Lung (tissue), 12 donors: ENCODE measurements around the gene SMIM33. TPM values are rescaled to one million over a fixed set of nuclear protein-coding genes. Genes with fewer than 3 reads are reported as not detected.
A peak's percentile ranks its signal among the peaks of the same experiment; 100 is the strongest.

Experiments used
- ATAC-seq: fragments of 200-7000 bp; cut with Tn5 transposase; one replicate; pipeline ENCODE4 v1.9.1; 2020; ENCODE audit warnings: moderate number of reproducible peaks; ENCODE audit not compliant: insufficient read depth, low FRiP score
- DNase-seq, 3 donors: peaks; one replicate each; pipeline ENCODE4 v3.0.0-alpha.2; 2013 to 2017
- H3K27ac ChIP-seq, 2 donors: one replicate each; pipeline ENCODE4 v1.5.1; 2013; ENCODE audit warnings: mild to moderate bottlenecking in 2 of 2, moderate library complexity in 2 of 2, control low read depth in 1 of 2, inconsistent platforms in 1 of 2, low read depth in 1 of 2, low read length in 1 of 2
- H3K27me3 ChIP-seq, 3 donors: one replicate each; pipeline ENCODE4 v1.5.1; 2013; ENCODE audit warnings: low read length in 2 of 3; ENCODE audit not compliant: control insufficient read depth in 3 of 3, insufficient read depth in 3 of 3
- H3K36me3 ChIP-seq, 4 donors: one replicate each; pipeline ENCODE4 v1.5.1; 2013; ENCODE audit warnings: low read length in 4 of 4, mild to moderate bottlenecking in 1 of 4, moderate library complexity in 1 of 4; ENCODE audit not compliant: control insufficient read depth in 4 of 4, insufficient read depth in 4 of 4
- H3K4me1 ChIP-seq, 5 donors: one replicate each; pipeline ENCODE4 v1.5.1; 2013; ENCODE audit warnings: low read length in 5 of 5, mild to moderate bottlenecking in 2 of 5, moderate library complexity in 1 of 5; ENCODE audit not compliant: control insufficient read depth in 5 of 5, insufficient read depth in 5 of 5
- H3K4me3 ChIP-seq: one replicate; pipeline ENCODE4 v1.5.1; 2013; ENCODE audit warnings: mild to moderate bottlenecking, control low read depth, moderate library complexity
- H3K9ac ChIP-seq, 2 donors: one replicate each; pipeline ENCODE4 v1.5.1; 2013; ENCODE audit warnings: low read length in 2 of 2, control low read depth in 1 of 2; ENCODE audit not compliant: insufficient read depth in 1 of 2
- H3K9me3 ChIP-seq, 4 donors: one replicate each; pipeline ENCODE4 v1.5.1; 2013; ENCODE audit warnings: low read length in 3 of 4, mild to moderate bottlenecking in 1 of 4, moderate library complexity in 1 of 4; ENCODE audit not compliant: control insufficient read depth in 4 of 4, insufficient read depth in 3 of 4
- WGBS, 2 donors: extraction: QIAGEN DNeasy Blood & Tissue Kit; methylation state at CpG; one replicate each; pipeline ENCODE4 v1.1.7; 2013; 5-methylcytosine and 5-hydroxymethylcytosine counted together
- polyA plus RNA-seq, 2 donors: library from polyadenylated mRNA; stranded (reverse); fragments of 200-250 nt; gene quantifications; one replicate each; pipeline ENCODE4 v1.2.1, GENCODE V29; 2013
- total RNA-seq, 2 donors: library from RNA; depleted of rRNA in 1 of 2; stranded (reverse); fragments of >200 nt in 1 of 2; gene quantifications; one replicate each; pipeline ENCODE4 v1.2.1, GENCODE V29; 2014 to 2021
- TF ChIP-seq, protein P1 (sequence below): IDR thresholded peaks from 2 replicates; pipeline ENCODE4 v1.5.1; 2012; ENCODE audit warnings: mild to moderate bottlenecking; ENCODE audit errors: control extremely low read depth, extremely low read depth
- donor health status: control.
- donor health status: control.
- donor health status: Bipolar disorder and iron deficiency.
- donor health status: healthy.
- donor health status: DM: yes; HTN: yes; CAD: no.

Gene SMIM33
- total and polyA plus RNA-seq, 4 donors, result 0.17 TPM; not detected in 3

DNA sequence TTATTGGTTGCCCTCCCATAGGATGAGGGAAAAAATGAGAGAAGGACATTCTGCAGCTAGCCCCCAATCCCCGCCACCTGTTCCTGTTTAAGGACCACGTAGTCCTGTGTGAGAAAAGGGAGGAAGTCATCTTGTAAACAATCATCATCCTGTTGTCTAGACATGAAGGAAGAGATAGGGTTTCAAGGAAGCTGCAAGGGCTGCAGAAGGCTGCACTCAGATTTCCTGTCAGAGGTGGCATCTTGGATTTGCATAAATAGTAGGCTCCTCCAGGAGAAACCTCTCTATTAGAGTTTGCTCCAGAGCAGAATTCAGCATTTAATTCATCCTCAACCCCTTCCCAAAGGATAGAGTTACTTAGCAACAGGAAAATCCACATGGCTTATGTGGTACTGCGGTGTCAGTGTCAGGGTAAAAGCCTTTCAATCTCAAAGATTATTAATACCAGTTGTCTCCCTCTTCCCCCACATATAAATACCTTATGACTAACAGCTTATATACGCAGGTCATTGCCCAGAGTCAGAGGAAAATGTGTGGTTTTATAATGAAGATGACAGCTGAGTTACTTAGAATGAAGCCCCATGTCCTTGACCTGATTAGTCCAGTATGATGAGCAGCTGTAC, 26.9 kb upstream of the SMIM33 start:
- WGBS, 2 donors, result 50 to 52% methylated on average over 4 of the region's 4 CpGs
- DNase-seq (peak in 2 of 3 donors; percentile 15 to 47), ATAC-seq (no peak)
- Histone ChIP-seq H3K27ac (no peak overlapping the region), H3K9ac (no peak overlapping the region), H3K4me1 (peaks cover 0 to 10% (median 6%) of the 10 kb centered on the region in 5 donors), H3K4me3 (no peak overlapping the region), H3K36me3 (peaks cover 0 to 3% (median 0%) of the 10 kb centered on the region in 4 donors), H3K9me3 (no peaks in the 10 kb centered on the region), H3K27me3 (no peaks in the 10 kb centered on the region)
- TF ChIP-seq, protein P1, sequence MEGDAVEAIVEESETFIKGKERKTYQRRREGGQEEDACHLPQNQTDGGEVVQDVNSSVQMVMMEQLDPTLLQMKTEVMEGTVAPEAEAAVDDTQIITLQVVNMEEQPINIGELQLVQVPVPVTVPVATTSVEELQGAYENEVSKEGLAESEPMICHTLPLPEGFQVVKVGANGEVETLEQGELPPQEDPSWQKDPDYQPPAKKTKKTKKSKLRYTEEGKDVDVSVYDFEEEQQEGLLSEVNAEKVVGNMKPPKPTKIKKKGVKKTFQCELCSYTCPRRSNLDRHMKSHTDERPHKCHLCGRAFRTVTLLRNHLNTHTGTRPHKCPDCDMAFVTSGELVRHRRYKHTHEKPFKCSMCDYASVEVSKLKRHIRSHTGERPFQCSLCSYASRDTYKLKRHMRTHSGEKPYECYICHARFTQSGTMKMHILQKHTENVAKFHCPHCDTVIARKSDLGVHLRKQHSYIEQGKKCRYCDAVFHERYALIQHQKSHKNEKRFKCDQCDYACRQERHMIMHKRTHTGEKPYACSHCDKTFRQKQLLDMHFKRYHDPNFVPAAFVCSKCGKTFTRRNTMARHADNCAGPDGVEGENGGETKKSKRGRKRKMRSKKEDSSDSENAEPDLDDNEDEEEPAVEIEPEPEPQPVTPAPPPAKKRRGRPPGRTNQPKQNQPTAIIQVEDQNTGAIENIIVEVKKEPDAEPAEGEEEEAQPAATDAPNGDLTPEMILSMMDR, result no peak

DNA sequence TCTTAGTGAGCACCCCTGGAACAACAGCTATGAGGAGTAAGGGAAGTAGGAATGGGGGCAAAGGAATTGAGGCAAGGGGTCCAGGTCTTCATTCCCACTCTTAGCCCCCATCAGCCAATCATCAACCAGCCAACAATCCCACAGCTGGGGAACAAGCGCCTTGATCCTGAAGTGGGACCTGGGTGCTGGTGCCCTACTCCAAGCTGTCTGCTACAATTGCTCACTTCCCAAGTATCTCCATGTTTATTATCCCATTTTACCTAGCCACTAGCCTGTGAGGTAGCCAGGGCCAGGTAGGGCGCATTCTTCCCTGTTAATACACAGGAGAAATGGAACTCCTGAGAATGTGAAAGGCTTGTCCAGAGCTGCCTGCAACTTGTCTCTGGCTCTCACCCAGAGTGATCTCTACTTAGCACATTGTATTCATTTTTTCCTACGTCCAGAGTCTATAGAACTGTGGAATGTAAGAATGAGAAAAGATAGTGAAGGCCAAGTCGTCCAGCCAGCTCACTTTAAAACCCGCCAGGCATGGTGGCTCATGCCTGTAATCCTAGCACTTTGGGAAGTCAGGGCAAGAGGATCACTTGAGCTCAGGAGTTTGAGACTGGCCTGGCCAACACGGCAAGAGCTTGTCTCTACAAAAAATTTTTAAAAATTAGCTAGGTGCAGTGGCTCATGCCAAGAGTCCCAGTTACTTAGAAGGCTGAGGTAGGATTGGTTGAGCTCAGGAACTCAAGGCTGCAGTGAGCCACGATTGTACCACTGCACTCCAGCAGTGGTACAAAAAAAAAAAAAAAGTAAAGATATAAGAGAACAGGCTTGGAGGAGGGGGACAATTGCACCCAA, 25.3 kb upstream of the SMIM33 start:
- TF ChIP-seq, protein P1, result no peak
- DNase-seq (peak; percentile 30 to 67 (median 59)), ATAC-seq (no peak)
- Histone ChIP-seq H3K36me3 (peaks cover 0 to 5% (median 0%) of the 10 kb centered on the region in 4 donors), H3K4me1 (peaks cover 0 to 7% (median 0%) of the 10 kb centered on the region in 5 donors), H3K27ac (peak overlapping the region in 1 of 2 donors; percentile 45), H3K4me3 (no peak overlapping the region), H3K27me3 (no peaks in the 10 kb centered on the region), H3K9me3 (no peaks in the 10 kb centered on the region), H3K9ac (no peak overlapping the region)
- WGBS, 2 donors, result 59 to 75% methylated on average over 7 of the region's 7 CpGs

DNA sequence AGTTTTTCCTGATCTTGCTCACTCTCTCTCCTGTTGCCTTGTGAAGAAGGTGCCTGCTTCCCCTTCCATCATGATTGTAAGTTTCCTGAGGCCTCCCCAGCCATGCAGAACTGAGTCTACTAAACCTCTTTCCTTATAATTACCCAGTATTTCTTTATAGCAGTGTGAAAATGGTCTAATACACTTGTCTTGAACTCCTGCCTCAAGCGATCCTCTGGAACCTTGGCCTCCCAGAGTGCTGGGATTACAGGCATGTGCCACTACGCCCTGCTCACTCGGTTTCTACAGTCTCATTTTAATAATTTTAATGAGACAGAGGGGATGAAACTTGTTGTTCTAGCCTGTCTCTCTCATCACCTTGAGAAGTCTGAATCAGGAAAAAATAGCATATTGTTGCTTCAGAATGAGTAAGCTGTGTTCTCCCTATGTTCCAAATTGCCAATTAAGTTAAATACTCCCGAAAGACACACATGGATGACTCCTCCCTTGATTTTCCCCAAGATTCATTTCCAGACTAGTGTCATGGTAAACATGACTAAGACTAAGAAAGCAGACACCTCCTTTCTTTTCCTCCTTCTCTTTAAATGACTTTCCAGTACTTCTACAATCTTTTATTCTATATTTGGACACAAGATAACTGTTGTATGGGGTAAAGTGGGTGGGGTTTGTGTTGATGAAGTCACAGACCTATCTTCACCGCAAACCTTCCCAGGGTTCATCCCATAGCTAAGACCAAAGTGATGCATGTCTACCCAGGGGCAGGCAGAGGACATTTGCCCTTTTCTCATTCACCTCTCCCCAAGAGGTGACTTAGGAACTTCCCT, 23.6 kb upstream of the SMIM33 start:
- no peak overlapping the region for H3K9ac ChIP-seq
- ATAC-seq (no peak), DNase-seq (no peak)
- TF ChIP-seq, protein P1, result no peak
- 84 to 94% methylated on average over 5 of the region's 5 CpGs for WGBS, 2 donors
- peaks cover 0 to 7% (median 0%) of the 10 kb centered on the region in 5 donors for H3K4me1 ChIP-seq
- H3K4me3 ChIP-seq, result no peak overlapping the region
- H3K27me3 ChIP-seq, result no peaks in the 10 kb centered on the region
- H3K27ac ChIP-seq, result no peak overlapping the region
- H3K36me3 ChIP-seq, result peaks cover 0 to 16% (median 0%) of the 10 kb centered on the region in 4 donors
- no peaks in the 10 kb centered on the region for H3K9me3 ChIP-seq
